ENCODE data around the gene RASA1.

The RASA1 gene

GRCh38 chr5:87321605-87322004 lies 53.9 kb downstream of the RASA1 start:
- no peaks in the 10 kb centered on the region for H4K20me1 ChIP-seq (ENCODE audit: insufficient read depth, low read length)
- H3K4me2 ChIP-seq (ENCODE audit: low read length): no peak overlapping the region
- 0 out of 2 replicates have a peak, but pooled peaks cover 13% of the 10 kb centered on the region for H3K79me2 ChIP-seq (ENCODE audit: insufficient read depth, low read length)

GRCh38 chr5:87322381-87322780 lies 54.7 kb downstream of the RASA1 start:
- Histone ChIP-seq H3K36me3 (ENCODE audit: insufficient read depth, low read length) (0 out of 2 replicates have a peak, but pooled peaks cover 13% of the 10 kb centered on the region), H3K4me2 (ENCODE audit: low read length) (no peak overlapping the region), H3K27ac (ENCODE audit: low read depth, low read length, poor library complexity, severe bottlenecking) (no peak overlapping the region), H2AFZ (ENCODE audit: low read length) (no peak overlapping the region), H3K4me1 (ENCODE audit: insufficient read depth, low read length, severe bottlenecking) (no peaks in the 10 kb centered on the region), H3K9me3 (ENCODE audit: low read length) (peaks cover 7% of the 10 kb centered on the region), H3K27me3 (ENCODE audit: insufficient read depth, low read length) (no peaks in the 10 kb centered on the region), H3F3A (ENCODE audit: insufficient read depth, low read length) (no peaks in the 10 kb centered on the region), H3K4me3 (ENCODE audit: low read depth, low read length, poor library complexity, severe bottlenecking) (no peak overlapping the region), H3K79me2 (ENCODE audit: insufficient read depth, low read length) (0 out of 2 replicates have a peak, but pooled peaks cover 16% of the 10 kb centered on the region), H3K9ac (ENCODE audit: low read length) (no peak overlapping the region), H3K9me2 (ENCODE audit: low read depth, low read length) (no peaks in the 10 kb centered on the region), H4K20me1 (ENCODE audit: insufficient read depth, low read length) (no peaks in the 10 kb centered on the region)
- no peak for TF ChIP-seq EZH2 (IDR thresholded peaks at IDR 0.05; ENCODE audit: borderline replicate concordance, low read length)
- TF ChIP-seq CTCF (IDR thresholded peaks at IDR 0.05; ENCODE audit: low read length): no peak

More at GRCh38 chr5:87321605-87322004, 53.9 kb downstream of the RASA1 start:
- Histone ChIP-seq H3F3A (ENCODE audit: insufficient read depth, low read length) (no peaks in the 10 kb centered on the region), H3K27me3 (ENCODE audit: insufficient read depth, low read length) (no peaks in the 10 kb centered on the region), H3K9ac (ENCODE audit: low read length) (no peak overlapping the region), H3K27ac (ENCODE audit: low read depth, low read length, poor library complexity, severe bottlenecking) (no peak overlapping the region), H3K4me3 (ENCODE audit: low read depth, low read length, poor library complexity, severe bottlenecking) (no peak overlapping the region), H3K36me3 (ENCODE audit: insufficient read depth, low read length) (0 out of 2 replicates have a peak, but pooled peaks cover 13% of the 10 kb centered on the region), H3K9me2 (ENCODE audit: low read depth, low read length) (no peaks in the 10 kb centered on the region), H3K4me1 (ENCODE audit: insufficient read depth, low read length, severe bottlenecking) (no peaks in the 10 kb centered on the region), H3K9me3 (ENCODE audit: low read length) (peaks cover 7% of the 10 kb centered on the region), H2AFZ (ENCODE audit: low read length) (no peak overlapping the region)
- TF ChIP-seq CTCF (IDR thresholded peaks at IDR 0.05; ENCODE audit: low read length): no peak
- TF ChIP-seq EZH2 (IDR thresholded peaks at IDR 0.05; ENCODE audit: borderline replicate concordance, low read length): no peak

GRCh38 chr5:87327998-87328397 lies 60.3 kb downstream of the RASA1 start:
- H3F3A ChIP-seq (ENCODE audit: insufficient read depth, low read length): no peaks in the 10 kb centered on the region
- no peak overlapping the region for H3K4me3 ChIP-seq (ENCODE audit: low read depth, low read length, poor library complexity, severe bottlenecking)
- no peak overlapping the region for H3K9ac ChIP-seq (ENCODE audit: low read length)
- H3K9me3 ChIP-seq (ENCODE audit: low read length): no peaks in the 10 kb centered on the region
- no peaks in the 10 kb centered on the region for H4K20me1 ChIP-seq (ENCODE audit: insufficient read depth, low read length)
- no peaks in the 10 kb centered on the region for H3K9me2 ChIP-seq (ENCODE audit: low read depth, low read length)
- TF ChIP-seq EZH2 (IDR thresholded peaks at IDR 0.05; ENCODE audit: borderline replicate concordance, low read length): no peak
- no peak for TF ChIP-seq CTCF (IDR thresholded peaks at IDR 0.05; ENCODE audit: low read length)
- H3K4me1 ChIP-seq (ENCODE audit: insufficient read depth, low read length, severe bottlenecking): no peaks in the 10 kb centered on the region
- no peak overlapping the region for H3K4me2 ChIP-seq (ENCODE audit: low read length)
- H3K79me2 ChIP-seq (ENCODE audit: insufficient read depth, low read length): peaks cover 26% of the 10 kb centered on the region
- no peak overlapping the region for H2AFZ ChIP-seq (ENCODE audit: low read length)
- no peak overlapping the region for H3K27ac ChIP-seq (ENCODE audit: low read depth, low read length, poor library complexity, severe bottlenecking)
- peaks cover 4% of the 10 kb centered on the region; the same call in 1 of the 2 replicates for H3K36me3 ChIP-seq (ENCODE audit: insufficient read depth, low read length)
- no peaks in the 10 kb centered on the region for H3K27me3 ChIP-seq (ENCODE audit: insufficient read depth, low read length)

All from OCI-LY1 (cell line).